K562 (cell line): Measurements from ENCODE around the gene CMTM1. TPM values are rescaled to one million over a fixed set of nuclear protein-coding genes. Genes with fewer than 3 reads are reported as not detected.
A peak's percentile ranks its signal among the peaks of the same experiment; 100 is the strongest.

ENCODE experiments used
- CEBPG ChIP-seq, 3 experiments: fragments of 200-800 bp in 1 of 3; sonication (Bioruptor generic) in 1 of 3; sonication (generic) in 1 of 3; formaldehyde crosslinking in 1 of 3; IDR thresholded peaks in 2 of 3; conservative IDR thresholded peaks in 1 of 3; 2 replicates each; pipeline versions ENCODE4 v1.6.1 to v1.8.0; 2016 to 2022; ENCODE audit warnings: missing compliant biosample characterization in 2 of 3, missing genetic modification characterization in 2 of 3, mild to moderate bottlenecking in 1 of 3, missing genetic modification reagents in 1 of 3
- CHD4 ChIP-seq: fragments of 200-600 bp; sonication (generic); IDR thresholded peaks from 3 replicates; pipeline ENCODE4 v1.6.1; 2012; ENCODE audit warnings: low read depth, mild to moderate bottlenecking, mixed read lengths, low read length, inconsistent platforms; ENCODE audit not compliant: insufficient read depth, insufficient replicate concordance, poor library complexity, severe bottlenecking
- KDM4B ChIP-seq, 2 experiments: fragments of 450-650 bp in 1 of 2; sonication (generic) in 1 of 2; IDR thresholded peaks; 2 replicates each; pipeline ENCODE4 v1.6.1; 2016 to 2017; ENCODE audit warnings: borderline replicate concordance in 2 of 2, antibody characterized with exemption in 1 of 2, low read depth in 1 of 2, mild to moderate bottlenecking in 1 of 2
- KLF10 ChIP-seq: fragments of 250-450 bp; sonication (Bioruptor Pico); IDR thresholded peaks from 2 replicates; pipeline ENCODE4 v1.6.1; 2021; ENCODE audit warnings: matching md5 sums
- KLF13 ChIP-seq: fragments of 450-650 bp; IDR thresholded peaks from 2 replicates; pipeline ENCODE4 v1.6.1; 2016; ENCODE audit warnings: missing genetic modification characterization, low read depth, mild to moderate bottlenecking, missing compliant biosample characterization, moderate library complexity, borderline replicate concordance
- NFATC3 ChIP-seq: fragments of 450-650 bp; IDR thresholded peaks from 2 replicates; pipeline ENCODE4 v1.6.1; 2017; ENCODE audit warnings: mild to moderate bottlenecking
- PHTF2 ChIP-seq: fragments of 250-450 bp; sonication (Bioruptor Pico); IDR thresholded peaks from 2 replicates; pipeline ENCODE4 v1.5.0; 2021; ENCODE audit warnings: mild to moderate bottlenecking
- PPARD ChIP-seq: fragments of 250-450 bp; sonication (Bioruptor Pico); IDR thresholded peaks from 2 replicates; pipeline ENCODE4 v1.8.0; 2022; ENCODE audit warnings: inconsistent platforms, mild to moderate bottlenecking, moderate library complexity
- TBP ChIP-seq: optimal IDR thresholded peaks from 2 replicates; pipeline ENCODE3; 2011; ENCODE audit warnings: low read depth, low read length, improper control_type of control experiment
- YBX1 ChIP-seq: fragments of 450-650 bp; IDR thresholded peaks from 2 replicates; pipeline ENCODE4 v1.7.1; 2016; ENCODE audit warnings: mild to moderate bottlenecking
- ZNF121 ChIP-seq: sonication (generic); formaldehyde crosslinking; conservative IDR thresholded peaks from 2 replicates; pipeline ENCODE4 v1.8.0; 2022; ENCODE audit warnings: missing genetic modification reagents
- ZNF347 ChIP-seq: fragments of 450-650 bp; formaldehyde crosslinking; IDR thresholded peaks from 2 replicates; pipeline ENCODE4 v1.4.0; 2020; ENCODE audit warnings: low read depth, mild to moderate bottlenecking, moderate library complexity
- polyA plus RNA-seq, 8 experiments: library from polyadenylated mRNA; depleted of rRNA in 4 of 8; stranded (reverse) in 5 of 8; unstranded in 3 of 8; fragments of >200 nt; fragmentation: Nextera tagmentation in 2 of 8; fragmentation: Illumina TruSeq in 1 of 8; extraction: Ambion mirVana in 2 of 8; extraction: Trizol in 1 of 8; gene quantifications; 2 replicates each; pipeline versions ENCODE4 v1.2.1 to v1.2.3, GENCODE V29; 2011 to 2014; ENCODE audit warnings: inconsistent platforms in 1 of 8, missing spikeins in 1 of 8
- total RNA-seq, 7 experiments: library from RNA; depleted of rRNA in 6 of 7; stranded (reverse); fragments of >200 nt in 6 of 7; fragmentation: Illumina TruSeq in 2 of 7; extraction: Trizol in 2 of 7; gene quantifications; 2 replicates each; pipeline versions ENCODE4 v1.2.1 to v1.2.3, GENCODE V29; 2011 to 2021; ENCODE audit warnings: low replicate concordance in 1 of 7
- TF ChIP-seq, protein P1 (sequence below): sonication (generic); formaldehyde crosslinking; IDR thresholded peaks from 2 replicates; pipeline ENCODE4 v1.8.0; 2023; ENCODE audit warnings: missing genetic modification reagents, mild to moderate bottlenecking, borderline replicate concordance
- TF ChIP-seq, protein P2 (sequence below): sonication (generic); formaldehyde crosslinking; IDR thresholded peaks from 2 replicates; pipeline ENCODE4 v1.8.0; 2022; ENCODE audit warnings: mild to moderate bottlenecking, missing genetic modification reagents, borderline replicate concordance

Gene CMTM1
- total and polyA plus RNA-seq, 9 of the 15 experiments (the other 6 are each of a cell fraction or from before 2014, with no cell fraction given), result 0.25 to 2.6 (median 1.1) TPM; not detected in 2

DNA sequence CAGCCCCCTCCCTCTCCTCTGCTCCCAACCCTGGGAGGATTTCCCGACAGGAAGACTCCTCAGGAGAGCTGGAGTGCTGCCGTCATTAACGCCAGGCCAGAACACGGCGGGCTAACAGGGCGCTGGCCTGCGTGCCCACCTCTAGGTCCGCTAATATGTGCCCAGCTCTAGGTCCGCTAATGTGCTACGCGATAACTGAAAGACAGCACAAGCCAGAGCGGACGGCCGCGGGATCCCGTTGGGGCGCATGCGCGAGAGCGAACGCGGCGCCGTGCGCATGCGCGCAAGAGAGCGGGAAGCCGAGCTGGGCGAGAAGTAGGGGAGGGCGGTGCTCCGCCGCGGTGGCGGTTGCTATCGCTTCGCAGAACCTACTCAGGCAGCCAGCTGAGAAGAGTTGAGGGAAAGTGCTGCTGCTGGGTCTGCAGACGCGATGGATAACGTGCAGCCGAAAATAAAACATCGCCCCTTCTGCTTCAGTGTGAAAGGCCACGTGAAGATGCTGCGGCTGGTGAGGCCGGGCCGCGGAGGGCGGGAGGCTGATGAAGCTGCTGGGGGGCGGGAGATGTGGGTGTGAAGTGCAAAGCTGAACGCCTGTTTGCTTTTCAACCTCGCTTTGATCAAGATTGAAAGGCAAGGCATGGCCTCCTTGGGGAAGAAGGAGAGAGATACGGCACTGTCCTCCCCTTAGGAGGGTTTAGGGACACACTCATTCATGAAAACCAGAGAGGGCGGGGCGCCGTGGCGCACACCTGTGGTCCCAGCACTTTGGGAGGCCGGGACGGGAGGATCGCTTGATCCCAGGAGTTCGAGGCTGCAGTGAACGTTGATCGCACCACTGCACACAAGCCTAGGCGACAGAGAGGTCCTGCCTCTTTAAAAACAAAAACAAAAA, 13.7 kb upstream of the CMTM1 start, which contains the start of gene CKLF (continued):
- TF ChIP-seq ZNF347 (CRISPR knock-in tag), result no peak; the same call in 1 of the 2 replicates
- no peak for TF ChIP-seq YBX1
- TF ChIP-seq, protein P1, sequence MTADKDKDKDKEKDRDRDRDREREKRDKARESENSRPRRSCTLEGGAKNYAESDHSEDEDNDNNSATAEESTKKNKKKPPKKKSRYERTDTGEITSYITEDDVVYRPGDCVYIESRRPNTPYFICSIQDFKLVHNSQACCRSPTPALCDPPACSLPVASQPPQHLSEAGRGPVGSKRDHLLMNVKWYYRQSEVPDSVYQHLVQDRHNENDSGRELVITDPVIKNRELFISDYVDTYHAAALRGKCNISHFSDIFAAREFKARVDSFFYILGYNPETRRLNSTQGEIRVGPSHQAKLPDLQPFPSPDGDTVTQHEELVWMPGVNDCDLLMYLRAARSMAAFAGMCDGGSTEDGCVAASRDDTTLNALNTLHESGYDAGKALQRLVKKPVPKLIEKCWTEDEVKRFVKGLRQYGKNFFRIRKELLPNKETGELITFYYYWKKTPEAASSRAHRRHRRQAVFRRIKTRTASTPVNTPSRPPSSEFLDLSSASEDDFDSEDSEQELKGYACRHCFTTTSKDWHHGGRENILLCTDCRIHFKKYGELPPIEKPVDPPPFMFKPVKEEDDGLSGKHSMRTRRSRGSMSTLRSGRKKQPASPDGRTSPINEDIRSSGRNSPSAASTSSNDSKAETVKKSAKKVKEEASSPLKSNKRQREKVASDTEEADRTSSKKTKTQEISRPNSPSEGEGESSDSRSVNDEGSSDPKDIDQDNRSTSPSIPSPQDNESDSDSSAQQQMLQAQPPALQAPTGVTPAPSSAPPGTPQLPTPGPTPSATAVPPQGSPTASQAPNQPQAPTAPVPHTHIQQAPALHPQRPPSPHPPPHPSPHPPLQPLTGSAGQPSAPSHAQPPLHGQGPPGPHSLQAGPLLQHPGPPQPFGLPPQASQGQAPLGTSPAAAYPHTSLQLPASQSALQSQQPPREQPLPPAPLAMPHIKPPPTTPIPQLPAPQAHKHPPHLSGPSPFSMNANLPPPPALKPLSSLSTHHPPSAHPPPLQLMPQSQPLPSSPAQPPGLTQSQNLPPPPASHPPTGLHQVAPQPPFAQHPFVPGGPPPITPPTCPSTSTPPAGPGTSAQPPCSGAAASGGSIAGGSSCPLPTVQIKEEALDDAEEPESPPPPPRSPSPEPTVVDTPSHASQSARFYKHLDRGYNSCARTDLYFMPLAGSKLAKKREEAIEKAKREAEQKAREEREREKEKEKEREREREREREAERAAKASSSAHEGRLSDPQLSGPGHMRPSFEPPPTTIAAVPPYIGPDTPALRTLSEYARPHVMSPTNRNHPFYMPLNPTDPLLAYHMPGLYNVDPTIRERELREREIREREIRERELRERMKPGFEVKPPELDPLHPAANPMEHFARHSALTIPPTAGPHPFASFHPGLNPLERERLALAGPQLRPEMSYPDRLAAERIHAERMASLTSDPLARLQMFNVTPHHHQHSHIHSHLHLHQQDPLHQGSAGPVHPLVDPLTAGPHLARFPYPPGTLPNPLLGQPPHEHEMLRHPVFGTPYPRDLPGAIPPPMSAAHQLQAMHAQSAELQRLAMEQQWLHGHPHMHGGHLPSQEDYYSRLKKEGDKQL, result peak; percentile 97; the same call in 1 of the 2 replicates
- TF ChIP-seq NFATC3, result no peak
- TF ChIP-seq CHD4, result no peak
- no peak for TF ChIP-seq KDM4B (IDR thresholded peaks at IDR 0.05; ENCODE audit: borderline replicate concordance in 2 of 2, low read depth in 1 of 2)
- peak; percentile 18; the same call in 1 of the 2 replicates for TF ChIP-seq KLF13 (tag)
- TF ChIP-seq, protein P2, sequence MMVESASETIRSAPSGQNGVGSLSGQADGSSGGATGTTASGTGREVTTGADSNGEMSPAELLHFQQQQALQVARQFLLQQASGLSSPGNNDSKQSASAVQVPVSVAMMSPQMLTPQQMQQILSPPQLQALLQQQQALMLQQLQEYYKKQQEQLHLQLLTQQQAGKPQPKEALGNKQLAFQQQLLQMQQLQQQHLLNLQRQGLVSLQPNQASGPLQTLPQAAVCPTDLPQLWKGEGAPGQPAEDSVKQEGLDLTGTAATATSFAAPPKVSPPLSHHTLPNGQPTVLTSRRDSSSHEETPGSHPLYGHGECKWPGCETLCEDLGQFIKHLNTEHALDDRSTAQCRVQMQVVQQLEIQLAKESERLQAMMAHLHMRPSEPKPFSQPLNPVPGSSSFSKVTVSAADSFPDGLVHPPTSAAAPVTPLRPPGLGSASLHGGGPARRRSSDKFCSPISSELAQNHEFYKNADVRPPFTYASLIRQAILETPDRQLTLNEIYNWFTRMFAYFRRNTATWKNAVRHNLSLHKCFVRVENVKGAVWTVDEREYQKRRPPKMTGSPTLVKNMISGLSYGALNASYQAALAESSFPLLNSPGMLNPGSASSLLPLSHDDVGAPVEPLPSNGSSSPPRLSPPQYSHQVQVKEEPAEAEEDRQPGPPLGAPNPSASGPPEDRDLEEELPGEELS (CRISPR knock-in tag), result peak; percentile 97
- no peak for TF ChIP-seq KLF10
- TF ChIP-seq PHTF2 (CRISPR knock-in tag), result no peak
- no peak; the same call in 1 of the 2 replicates for TF ChIP-seq CEBPG (CRISPR knock-in tag; IDR thresholded peaks at IDR 0.05)
- TF ChIP-seq CEBPG (tag; conservative IDR thresholded peaks at IDR 0.05 in 1 of 2, IDR thresholded peaks at IDR 0.05 in 1 of 2), result no peak
- no peak for TF ChIP-seq PPARD (CRISPR knock-in tag)
- TF ChIP-seq ZNF121 (CRISPR knock-in tag), result peak; percentile 52; the same call in 1 of the 2 replicates
- peak; percentile 77 for TF ChIP-seq TBP
